PC-3 (cell line): ENCODE data around the gene FOXN3. TPM values are rescaled to one million over a fixed set of nuclear protein-coding genes. Genes with fewer than 3 reads are reported as not detected.

ENCODE experiments used
- ATAC-seq: fragments of 200-7000 bp; cut with Tn5 transposase; 2 replicates; pipeline ENCODE4 v1.9.1; 2020; ENCODE audit warnings: mild to moderate bottlenecking, moderate library complexity
- BruUV-seq: library from RNA; stranded (reverse); fragments of 400-500 nt; replicated peaks from 2 replicates; lab custom pipeline; 2021; lab: Mats Ljungman, UMichigan
- CTCF ChIA-PET: fragments of 300-600 bp; sonication (Branson Sonifier 250); formaldehyde crosslinking; loops from one replicate; lab custom pipeline; 2022; ENCODE audit warnings: antibody characterized with exemption; lab: Charles Lee
- POLR2A ChIA-PET: fragments of 300-600 bp; sonication (Branson Sonifier 250); formaldehyde crosslinking; loops from one replicate; lab custom pipeline; 2022; ENCODE audit warnings: antibody characterized with exemption; ENCODE audit not compliant: unreplicated experiment; lab: Charles Lee
- DNase-seq: peaks from one replicate; pipeline ENCODE4 v3.0.0-alpha.2; 2015
- H2AFZ ChIP-seq: fragments of 300-600 bp; sonication (generic); 2 replicates; pipeline ENCODE4 v1.6.0; 2016; ENCODE audit warnings: antibody characterized with exemption, low read length
- H3F3A ChIP-seq: fragments of 300-600 bp; sonication (generic); one replicate; pipeline ENCODE4 v1.6.0; 2017; ENCODE audit warnings: antibody characterized with exemption, low read length, control low read depth, mild to moderate bottlenecking; ENCODE audit not compliant: unreplicated experiment
- H3K27ac ChIP-seq: fragments of 300-600 bp; sonication (generic); 2 replicates; pipeline ENCODE4 v1.5.1; 2016; ENCODE audit warnings: mild to moderate bottlenecking, low read length
- H3K27me3 ChIP-seq: fragments of 300-600 bp; sonication (generic); 2 replicates; pipeline ENCODE4 v1.6.1; 2016; ENCODE audit warnings: low read length, mixed read lengths
- H3K36me3 ChIP-seq: fragments of 300-600 bp; sonication (generic); 2 replicates; pipeline ENCODE4 v1.6.1; 2016; ENCODE audit warnings: low read depth, mixed run types, low read length, mixed read lengths
- H3K4me1 ChIP-seq: fragments of 300-600 bp; sonication (generic); 2 replicates; pipeline ENCODE4 v1.5.1; 2016; ENCODE audit warnings: low read length; ENCODE audit not compliant: insufficient read depth
- H3K4me2 ChIP-seq: fragments of 300-600 bp; sonication (generic); 2 replicates; pipeline ENCODE4 v1.6.0; 2016; ENCODE audit warnings: low read length
- H3K4me3 ChIP-seq: fragments of 300-600 bp; sonication (generic); 2 replicates; pipeline ENCODE4 v1.5.1; 2016; ENCODE audit warnings: mild to moderate bottlenecking, low read length, mixed read lengths
- H3K79me2 ChIP-seq: fragments of 300-600 bp; sonication (generic); 2 replicates; pipeline ENCODE4 v1.6.1; 2017; ENCODE audit warnings: low read length, mixed read lengths
- H3K9ac ChIP-seq: fragments of 300-600 bp; sonication (generic); 2 replicates; pipeline ENCODE4 v1.6.0; 2016; ENCODE audit warnings: mild to moderate bottlenecking, low read length
- H3K9me2 ChIP-seq: fragments of 300-600 bp; sonication (generic); replicated peaks from 2 replicates; pipeline ENCODE4 v1.6.1; 2016; ENCODE audit warnings: mixed run types, low read length, mixed read lengths
- H3K9me3 ChIP-seq: fragments of 300-600 bp; sonication (generic); 2 replicates; pipeline ENCODE4 v1.6.1; 2016; ENCODE audit warnings: low read length, mixed read lengths
- H4K20me1 ChIP-seq: fragments of 300-600 bp; sonication (generic); 2 replicates; pipeline ENCODE4 v1.6.1; 2016; ENCODE audit warnings: low read length, mixed read lengths
- EZH2 ChIP-seq: fragments of 300-600 bp; sonication (generic); IDR thresholded peaks from one replicate; pipeline ENCODE4 v1.6.1; 2017; ENCODE audit warnings: antibody characterized with exemption, mild to moderate bottlenecking, low read length; ENCODE audit not compliant: unreplicated experiment
- EZH2phosphoT487 ChIP-seq: fragments of 300-600 bp; sonication (generic); IDR thresholded peaks from 2 replicates; pipeline ENCODE4 v1.6.1; 2018; ENCODE audit warnings: mild to moderate bottlenecking, antibody characterized with exemption, low read length, borderline replicate concordance
- intact Hi-C: fragments of 100-400 bp; cut with micrococcal nuclease; formaldehyde crosslinking; loops from 2 replicates; pipeline ENCODE4 v1.9.0; 2023
- total RNA-seq: library from RNA; depleted of rRNA; stranded (reverse); fragments of >200 nt; gene quantifications from 2 replicates; pipeline ENCODE4 v1.2.3, GENCODE V29; 2014
- TF ChIP-seq, protein P1 (sequence below): fragments of 300-600 bp; sonication (generic); conservative IDR thresholded peaks from 2 replicates; pipeline ENCODE4 v1.5.1; 2017; ENCODE audit warnings: antibody characterized with exemption, low read depth, mild to moderate bottlenecking, low read length

Gene FOXN3
- total RNA-seq, 1 experiment from 2014 or later, result 13.3 TPM

DNA sequence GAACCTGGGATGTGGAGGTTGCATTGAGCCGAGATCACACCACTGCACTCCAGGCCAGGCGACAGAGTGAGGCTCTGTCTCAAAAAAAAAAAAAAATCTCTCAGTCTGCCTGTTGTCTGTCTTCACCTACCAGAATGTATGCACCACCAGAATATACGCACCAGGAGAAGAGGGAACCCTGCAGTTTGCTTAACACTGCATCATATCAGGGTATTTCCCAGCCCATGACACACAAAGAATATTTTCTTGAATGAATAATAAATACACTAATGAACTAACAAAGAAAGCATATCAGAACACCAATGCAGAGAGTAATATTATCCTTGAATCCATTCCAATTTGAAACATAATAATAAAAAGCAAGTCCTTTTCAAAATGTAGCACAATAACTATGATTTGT, 44.2 kb upstream of the FOXN3 start:
- Histone ChIP-seq H3K4me3 (no peak overlapping the region), H3K9ac (no peak overlapping the region), H3K4me1 (no peaks in the 10 kb centered on the region), H3K9me2 (no peaks in the 10 kb centered on the region), H3K4me2 (no peak overlapping the region), H3K9me3 (no peaks in the 10 kb centered on the region), H4K20me1 (no peaks in the 10 kb centered on the region), H3K27ac (no peak overlapping the region), H2AFZ (no peak overlapping the region), H3K79me2 (no peaks in the 10 kb centered on the region), H3K36me3 (no peaks in the 10 kb centered on the region), H3K27me3 (no peaks in the 10 kb centered on the region), H3F3A (no peaks in the 10 kb centered on the region)
- ATAC-seq (no peak), DNase-seq (no peak)
- ChIA-PET CTCF (no interaction called here), POLR2A (no interaction called here)
- intact Hi-C loops, result no loop called here
- no TSS peak for BruUV-seq
- TF ChIP-seq EZH2, result no peak
- no peak for TF ChIP-seq EZH2phosphoT487
- TF ChIP-seq, protein P1, sequence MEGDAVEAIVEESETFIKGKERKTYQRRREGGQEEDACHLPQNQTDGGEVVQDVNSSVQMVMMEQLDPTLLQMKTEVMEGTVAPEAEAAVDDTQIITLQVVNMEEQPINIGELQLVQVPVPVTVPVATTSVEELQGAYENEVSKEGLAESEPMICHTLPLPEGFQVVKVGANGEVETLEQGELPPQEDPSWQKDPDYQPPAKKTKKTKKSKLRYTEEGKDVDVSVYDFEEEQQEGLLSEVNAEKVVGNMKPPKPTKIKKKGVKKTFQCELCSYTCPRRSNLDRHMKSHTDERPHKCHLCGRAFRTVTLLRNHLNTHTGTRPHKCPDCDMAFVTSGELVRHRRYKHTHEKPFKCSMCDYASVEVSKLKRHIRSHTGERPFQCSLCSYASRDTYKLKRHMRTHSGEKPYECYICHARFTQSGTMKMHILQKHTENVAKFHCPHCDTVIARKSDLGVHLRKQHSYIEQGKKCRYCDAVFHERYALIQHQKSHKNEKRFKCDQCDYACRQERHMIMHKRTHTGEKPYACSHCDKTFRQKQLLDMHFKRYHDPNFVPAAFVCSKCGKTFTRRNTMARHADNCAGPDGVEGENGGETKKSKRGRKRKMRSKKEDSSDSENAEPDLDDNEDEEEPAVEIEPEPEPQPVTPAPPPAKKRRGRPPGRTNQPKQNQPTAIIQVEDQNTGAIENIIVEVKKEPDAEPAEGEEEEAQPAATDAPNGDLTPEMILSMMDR, result no peak

DNA sequence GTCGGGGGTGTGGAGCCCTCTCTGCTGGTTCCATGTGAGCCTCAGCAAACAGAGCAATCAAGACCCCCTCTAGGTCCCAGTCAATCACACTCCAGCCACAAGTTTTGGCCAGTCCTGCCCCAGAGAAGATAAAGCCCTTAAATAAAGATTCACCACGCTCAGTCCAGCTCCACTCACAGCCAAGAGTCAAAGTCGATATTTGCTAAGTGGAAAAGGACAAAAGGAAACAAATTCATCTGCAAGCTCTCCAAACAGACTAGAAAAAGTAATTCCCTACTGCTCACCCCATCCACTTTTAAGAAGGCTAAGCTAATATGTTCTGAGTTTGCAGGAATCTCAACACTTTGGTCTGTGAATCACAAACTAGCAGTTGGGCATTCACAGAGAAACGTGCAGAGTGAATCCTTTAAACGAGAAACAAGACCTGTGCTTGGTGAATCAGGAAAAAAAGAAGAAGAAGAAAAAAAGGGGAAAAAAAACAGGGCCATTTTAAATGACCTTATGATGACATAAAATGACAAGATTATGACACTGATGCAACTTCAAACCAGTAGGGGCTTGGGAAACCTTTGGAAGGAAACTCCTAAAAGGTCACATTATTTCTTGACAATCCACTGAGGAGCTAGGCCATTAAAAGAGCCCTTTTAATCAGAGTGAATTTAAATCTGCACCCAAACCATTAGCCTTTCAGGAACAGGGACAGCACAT, 41.8 kb upstream of the FOXN3 start:
- ATAC-seq (no peak), DNase-seq (no peak)
- no TSS peak for BruUV-seq
- H3K4me1 ChIP-seq, result no peaks in the 10 kb centered on the region
- no peaks in the 10 kb centered on the region for H3K27me3 ChIP-seq
- CTCF ChIA-PET, result no interaction called here
- H3K9me2 ChIP-seq, result no peaks in the 10 kb centered on the region
- no peaks in the 10 kb centered on the region for H4K20me1 ChIP-seq
- no peak overlapping the region for H3K4me3 ChIP-seq
- H3K9ac ChIP-seq, result no peak overlapping the region
- H3K4me2 ChIP-seq, result no peak overlapping the region
- TF ChIP-seq, protein P1, result no peak
- TF ChIP-seq EZH2, result no peak
- TF ChIP-seq EZH2phosphoT487, result no peak
- intact Hi-C loops, result no loop called here
- H3K27ac ChIP-seq, result no peak overlapping the region
- H3K9me3 ChIP-seq, result no peaks in the 10 kb centered on the region
- H3K36me3 ChIP-seq, result no peaks in the 10 kb centered on the region
- H3K79me2 ChIP-seq, result no peaks in the 10 kb centered on the region
- no peaks in the 10 kb centered on the region for H3F3A ChIP-seq
- POLR2A ChIA-PET, result no interaction called here
- H2AFZ ChIP-seq, result no peak overlapping the region

DNA sequence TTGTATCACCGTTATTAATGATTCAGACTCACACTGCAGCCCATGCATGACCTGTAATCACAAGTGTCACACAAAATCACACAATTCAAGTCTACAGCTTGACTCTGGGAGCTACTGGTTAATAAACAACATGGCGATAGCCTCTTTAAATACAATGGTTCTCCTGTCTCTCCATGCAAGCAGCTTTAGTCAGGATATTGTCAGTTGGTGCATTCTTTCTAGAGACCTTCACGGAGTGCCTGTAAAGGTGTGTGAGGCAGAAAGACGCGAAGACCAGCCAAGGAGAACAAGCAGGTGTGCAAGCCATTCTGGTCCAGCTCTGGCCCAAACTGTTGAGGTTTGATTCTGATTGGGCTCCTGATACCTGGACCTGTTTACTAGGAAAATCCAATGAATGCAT, 40.0 kb upstream of the FOXN3 start:
- H2AFZ ChIP-seq, result no peak overlapping the region
- CTCF ChIA-PET, result no interaction called here
- no TSS peak for BruUV-seq

More for the DNA sequence above, 40.0 kb upstream of the FOXN3 start:
- Histone ChIP-seq H3K4me1 (no peaks in the 10 kb centered on the region), H3K9me3 (no peaks in the 10 kb centered on the region), H3K9ac (no peak overlapping the region), H3K4me3 (no peak overlapping the region), H3K4me2 (no peak overlapping the region), H3K36me3 (no peaks in the 10 kb centered on the region), H3K27me3 (no peaks in the 10 kb centered on the region), H3K27ac (no peak overlapping the region), H3F3A (no peaks in the 10 kb centered on the region), H4K20me1 (no peaks in the 10 kb centered on the region), H3K9me2 (no peaks in the 10 kb centered on the region), H3K79me2 (no peaks in the 10 kb centered on the region)
- TF ChIP-seq, protein P1, result no peak
- no peak for TF ChIP-seq EZH2phosphoT487
- POLR2A ChIA-PET, result no interaction called here
- intact Hi-C loops, result no loop called here
- ATAC-seq, result no peak
- no peak for DNase-seq
